CD4-positive, alpha-beta T cell treated with Interleukin-6 for 4 hours (primary cell): ENCODE data around the gene HDAC1.
"Not testable (repeated sequence)": the region's sequence is repeated elsewhere in the genome, so short reads cannot be mapped to it uniquely, and the experiment has no call there.

ENCODE experiments used
- DNase-seq: peaks from one replicate; pipeline ENCODE4 v3.0.0-alpha.2; 2020; ENCODE audit warnings: mixed read lengths

Gene HDAC1

GRCh38 chr1:32274646-32275340 is 17.1 kb upstream of the HDAC1 start:
- DNase-seq: no peak

- DNase-seq: peak; percentile 39
Measured at GRCh38 chr1:32275424-32275823, 16.5 kb upstream of the HDAC1 start.

- DNase-seq: no peak
Measured at GRCh38 chr1:32276032-32276782, 15.7 kb upstream of the HDAC1 start.

GRCh38 chr1:32284777-32285176 is 7.1 kb upstream of the HDAC1 start:
- not testable (repeated sequence) for DNase-seq

- no peak for DNase-seq
Measured at GRCh38 chr1:32285658-32286057, 6.2 kb upstream of the HDAC1 start.

GRCh38 chr1:32286763-32287162 is 5.1 kb upstream of the HDAC1 start:
- DNase-seq: no peak

- no peak for DNase-seq
Measured at GRCh38 chr1:32289256-32289655, 2.6 kb upstream of the HDAC1 start.

GRCh38 chr1:32291145-32291707 is 657 bp upstream of the HDAC1 start:
- no peak for DNase-seq

- DNase-seq: not testable (repeated sequence)
Measured at GRCh38 chr1:32298211-32298610, 6.3 kb downstream of the HDAC1 start.

- DNase-seq: no peak
Measured at GRCh38 chr1:32299327-32299726, 7.4 kb downstream of the HDAC1 start.

GRCh38 chr1:32303358-32303757 is 11.5 kb downstream of the HDAC1 start:
- no peak for DNase-seq

GRCh38 chr1:32303997-32304622 is 12.2 kb downstream of the HDAC1 start:
- no peak for DNase-seq

GRCh38 chr1:32305310-32305709 is 13.4 kb downstream of the HDAC1 start:
- DNase-seq: no peak

- DNase-seq: no peak
Measured at GRCh38 chr1:32307324-32307723, 15.4 kb downstream of the HDAC1 start.

- DNase-seq: no peak
Measured at GRCh38 chr1:32309960-32310359, 18.1 kb downstream of the HDAC1 start.

GRCh38 chr1:32311709-32312393 is 20.0 kb downstream of the HDAC1 start:
- no peak for DNase-seq

GRCh38 chr1:32316903-32317277 is 25.0 kb downstream of the HDAC1 start:
- DNase-seq: no peak

- no peak for DNase-seq
Measured at GRCh38 chr1:32318127-32318869, 26.4 kb downstream of the HDAC1 start.

GRCh38 chr1:32321712-32322291 is 29.9 kb downstream of the HDAC1 start:
- DNase-seq: peak; percentile 59

- no peak for DNase-seq
Measured at GRCh38 chr1:32327204-32327603, 35.3 kb downstream of the HDAC1 start.

GRCh38 chr1:32329931-32330466 is 38.1 kb downstream of the HDAC1 start:
- DNase-seq: no peak
